H1 (cell line): Measurements from ENCODE around the gene ANKRD11. TPM values are rescaled to one million over a fixed set of nuclear protein-coding genes. Genes with fewer than 3 reads are reported as not detected.

Experiments used
- CTCF ChIA-PET: fragments of 300-600 bp; sonication (Branson Sonifier 250); formaldehyde crosslinking; loops from one replicate; lab custom pipeline; 2021; ENCODE audit not compliant: partially characterized antibody; lab: Charles Lee
- POLR2A ChIA-PET: fragments of 300-600 bp; sonication (Branson Sonifier 250); formaldehyde crosslinking; loops from one replicate; lab custom pipeline; 2021; ENCODE audit warnings: inconsistent platforms; ENCODE audit not compliant: partially characterized antibody; lab: Charles Lee
- DNase-seq, 2 experiments: peaks; one replicate each; pipeline versions ENCODE4 v3.0.0 to v3.0.0-alpha.2; 2010 to 2022; ENCODE audit warnings: low spot score in 2 of 2, low read depth in 1 of 2, mixed read lengths in 1 of 2
- FAIRE-seq: peaks from 2 replicates; lab custom pipeline; 2011; peaks lifted over from hg19 to GRCh38; lab: Jason Lieb, UNC
- H2AFZ ChIP-seq: 2 replicates; pipeline ENCODE4 v1.8.1; 2012; ENCODE audit warnings: low read length, inconsistent platforms
- H2AK5ac ChIP-seq: 2 replicates; pipeline ENCODE4 v1.6.1; 2013; ENCODE audit warnings: low read depth, low read length
- H2BK120ac ChIP-seq: replicated peaks from 2 replicates; pipeline ENCODE3; 2013; ENCODE audit warnings: low read depth, low read length, inconsistent platforms
- H2BK12ac ChIP-seq: 2 replicates; pipeline ENCODE4 v1.6.1; 2013; ENCODE audit warnings: low read depth, low read length
- H2BK15ac ChIP-seq: 2 replicates; pipeline ENCODE4 v1.6.1; 2013; ENCODE audit warnings: low read length
- H2BK20ac ChIP-seq: 2 replicates; pipeline ENCODE4 v1.6.1; 2013; ENCODE audit warnings: low read length
- H2BK5ac ChIP-seq: 2 replicates; pipeline ENCODE4 v1.6.1; 2013; ENCODE audit warnings: low read depth, low read length
- H3K14ac ChIP-seq: 2 replicates; pipeline ENCODE4 v1.6.1; 2013; ENCODE audit warnings: inconsistent platforms; ENCODE audit not compliant: insufficient read length
- H3K18ac ChIP-seq: 2 replicates; pipeline ENCODE4 v1.6.1; 2013; ENCODE audit warnings: low read length; ENCODE audit errors: extremely low read depth
- H3K23ac ChIP-seq: 2 replicates; pipeline ENCODE4 v1.6.1; 2013; ENCODE audit warnings: inconsistent platforms; ENCODE audit not compliant: insufficient read length
- H3K23me2 ChIP-seq: 2 replicates; pipeline ENCODE4 v1.6.1; 2013; ENCODE audit warnings: low read depth, low read length
- H3K27ac ChIP-seq: 2 replicates; pipeline ENCODE4 v1.6.1; 2011; ENCODE audit warnings: low read depth, low read length, inconsistent platforms
- H3K27me3 ChIP-seq, 4 experiments: replicated peaks in 1 of 4; 1 replicate in 1 of 4; 2 replicates in 3 of 4; pipeline versions ENCODE4 v1.6.1 to v1.8.1; 2011 to 2013; ENCODE audit warnings: low read length in 3 of 4, mild to moderate bottlenecking in 3 of 4, inconsistent platforms in 2 of 4, mixed read lengths in 2 of 4, moderate library complexity in 1 of 4; ENCODE audit not compliant: control insufficient read depth in 3 of 4, insufficient read depth in 3 of 4; ENCODE audit errors: extremely low read depth in 1 of 4
- H3K36me3 ChIP-seq, 4 experiments: 2 replicates each; pipeline versions ENCODE4 v1.6.1 to v1.8.1; 2011 to 2013; ENCODE audit warnings: mild to moderate bottlenecking in 4 of 4, low read length in 3 of 4, moderate library complexity in 2 of 4, control low read depth in 1 of 4, inconsistent platforms in 1 of 4; ENCODE audit not compliant: insufficient read depth in 4 of 4, control insufficient read depth in 2 of 4
- H3K4ac ChIP-seq: replicated peaks from 2 replicates; pipeline ENCODE3; 2013; ENCODE audit warnings: low read length, low read depth, mixed read lengths, inconsistent platforms; ENCODE audit not compliant: insufficient read length
- H3K4me1 ChIP-seq, 4 experiments: replicated peaks in 1 of 4; 1 replicate in 1 of 4; 2 replicates in 3 of 4; pipeline versions ENCODE4 v1.6.1 to v1.8.1; 2011 to 2013; ENCODE audit warnings: low read length in 3 of 4, inconsistent platforms in 2 of 4, mixed read lengths in 1 of 4; ENCODE audit not compliant: insufficient read depth in 4 of 4, control insufficient read depth in 3 of 4
- H3K4me2 ChIP-seq, 2 experiments: 2 replicates each; pipeline versions ENCODE4 v1.6.1 to v1.8.1; 2011 to 2013; ENCODE audit warnings: low read depth in 2 of 2, low read length in 2 of 2, control low read depth in 1 of 2, inconsistent platforms in 1 of 2, mild to moderate bottlenecking in 1 of 2; ENCODE audit not compliant: insufficient read depth in 1 of 2
- H3K4me3 ChIP-seq, 4 experiments: fragments of 200-600, 300-600 bp in 1 of 4; sonication (generic), shearing (Covaris generic), sonication (Bioruptor Twin) in 1 of 4; 2 replicates each; pipeline versions ENCODE4 v1.5.1 to v1.8.1; 2011 to 2016; ENCODE audit warnings: low read length in 4 of 4, low read depth in 3 of 4, control low read depth in 2 of 4, inconsistent platforms in 2 of 4, mild to moderate bottlenecking in 2 of 4, mixed read lengths in 1 of 4, moderate library complexity in 1 of 4; ENCODE audit not compliant: insufficient read depth in 2 of 4; ENCODE audit errors: extremely low read depth in 1 of 4
- H3K56ac ChIP-seq: replicated peaks from 2 replicates; pipeline ENCODE3; 2013; ENCODE audit warnings: low read depth, mild to moderate bottlenecking, mixed read lengths, low read length, inconsistent platforms; ENCODE audit not compliant: insufficient read length
- H3K79me1 ChIP-seq: 2 replicates; pipeline ENCODE4 v1.6.1; 2013; ENCODE audit warnings: low read depth, low read length, control low read depth
- H3K79me2 ChIP-seq, 2 experiments: 2 replicates each; pipeline versions ENCODE4 v1.6.1 to v1.8.1; 2012 to 2013; ENCODE audit warnings: low read length in 2 of 2, mild to moderate bottlenecking in 2 of 2, inconsistent platforms in 1 of 2; ENCODE audit not compliant: insufficient read depth in 2 of 2, control insufficient read depth in 1 of 2
- H3K9ac ChIP-seq, 4 experiments: replicated peaks in 1 of 4; 1 replicate in 1 of 4; 2 replicates in 3 of 4; pipeline versions ENCODE4 v1.6.1 to v1.8.1; 2011 to 2013; ENCODE audit warnings: low read depth in 3 of 4, low read length in 3 of 4, control low read depth in 2 of 4, mild to moderate bottlenecking in 2 of 4, moderate library complexity in 2 of 4, inconsistent platforms in 1 of 4; ENCODE audit errors: extremely low read depth in 1 of 4
- H3K9me3 ChIP-seq, 2 experiments: 2 replicates each; pipeline versions ENCODE4 v1.6.1 to v1.8.1; 2012 to 2013; ENCODE audit warnings: mild to moderate bottlenecking in 2 of 2, moderate library complexity in 2 of 2, control low read depth in 1 of 2, inconsistent platforms in 1 of 2, low read depth in 1 of 2, low read length in 1 of 2, mixed read lengths in 1 of 2; ENCODE audit not compliant: insufficient read depth in 2 of 2
- H4K20me1 ChIP-seq, 2 experiments: replicated peaks in 1 of 2; 2 replicates each; pipeline versions ENCODE3 to v1.8.1; 2011 to 2013; ENCODE audit warnings: inconsistent platforms in 2 of 2, low read length in 2 of 2, mild to moderate bottlenecking in 1 of 2; ENCODE audit not compliant: insufficient read depth in 2 of 2, control insufficient read depth in 1 of 2
- H4K5ac ChIP-seq: 2 replicates; pipeline ENCODE4 v1.6.1; 2013; ENCODE audit warnings: low read length, low read depth, mixed read lengths, inconsistent platforms; ENCODE audit not compliant: insufficient read length
- H4K8ac ChIP-seq: 2 replicates; pipeline ENCODE4 v1.8.0; 2013; ENCODE audit warnings: mild to moderate bottlenecking, moderate library complexity, low read length, inconsistent platforms; ENCODE audit not compliant: insufficient read depth; ENCODE audit errors: extremely low read depth
- H4K91ac ChIP-seq: replicated peaks from 2 replicates; pipeline ENCODE3; 2013; ENCODE audit warnings: low read length, mixed read lengths, inconsistent platforms; ENCODE audit not compliant: insufficient read length
- BACH1 ChIP-seq: IDR thresholded peaks from 2 replicates; pipeline ENCODE4 v1.6.1; 2012; ENCODE audit warnings: low read length, improper control_type of control experiment
- BRCA1 ChIP-seq: IDR thresholded peaks from 2 replicates; pipeline ENCODE4 v1.6.1; 2012; ENCODE audit warnings: low read depth, low read length, improper control_type of control experiment
- CBX5 ChIP-seq: fragments of 300-800, 300-1000 bp; sonication (generic); IDR thresholded peaks from 2 replicates; pipeline ENCODE4 v1.7.1; 2016; ENCODE audit warnings: antibody characterized with exemption, low read length, low read depth
- CREB1 ChIP-seq: IDR thresholded peaks from 2 replicates; pipeline ENCODE4 v1.6.1; 2012; ENCODE audit warnings: inconsistent platforms
- CTCF ChIP-seq, 3 experiments: IDR thresholded peaks; 1 replicate in 2 of 3; 2 replicates in 1 of 3; pipeline versions ENCODE4 v1.5.1 to v1.6.1; 2011; ENCODE audit warnings: low read length in 3 of 3, mild to moderate bottlenecking in 3 of 3, inconsistent platforms in 2 of 3, low read depth in 1 of 3, moderate library complexity in 1 of 3; ENCODE audit not compliant: insufficient read depth in 1 of 3; ENCODE audit errors: control extremely low read depth in 1 of 3
- EP300 ChIP-seq, 2 experiments: IDR thresholded peaks; 1 replicate in 1 of 2; 2 replicates in 1 of 2; pipeline ENCODE4 v1.6.1; 2011 to 2012; ENCODE audit warnings: low read depth in 2 of 2, low read length in 2 of 2, mild to moderate bottlenecking in 2 of 2, borderline replicate concordance in 1 of 2, inconsistent platforms in 1 of 2, moderate library complexity in 1 of 2
- GABPA ChIP-seq: IDR thresholded peaks from 2 replicates; pipeline ENCODE4 v1.6.1; 2011; ENCODE audit warnings: mild to moderate bottlenecking, low read length, moderate library complexity, borderline replicate concordance; ENCODE audit not compliant: insufficient read depth
- KDM5A ChIP-seq: fragments of 200-600 bp; IDR thresholded peaks from 2 replicates; pipeline ENCODE4 v1.7.1; 2012; ENCODE audit warnings: mild to moderate bottlenecking, low read length, inconsistent platforms, mixed read lengths
- MAX ChIP-seq: IDR thresholded peaks from 2 replicates; pipeline ENCODE4 v1.6.1; 2012; ENCODE audit warnings: inconsistent platforms
- SP4 ChIP-seq: IDR thresholded peaks from 2 replicates; pipeline ENCODE4 v1.6.1; 2012; ENCODE audit warnings: low read length, inconsistent platforms
- WGBS, 2 experiments: shearing (Covaris generic) in 1 of 2; methylation state at CpG; one replicate each; pipeline versions ENCODE4 v1.1.6 to v1.1.7; 2013 to 2015; ENCODE audit warnings: low lambda C conversion rate in 2 of 2, mixed read lengths in 2 of 2, inconsistent platforms in 1 of 2, low coverage in 1 of 2, missing lambda C conversion rate in 1 of 2; ENCODE audit not compliant: insufficient replicate concordance in 2 of 2, insufficient coverage in 1 of 2, insufficient read length in 1 of 2; ENCODE audit errors: extremely low coverage in 1 of 2, missing lambda C conversion rate in 1 of 2; 5-methylcytosine and 5-hydroxymethylcytosine counted together
- polyA plus RNA-seq, 7 experiments: library from polyadenylated mRNA; depleted of rRNA in 3 of 7; stranded (reverse) in 5 of 7; unstranded in 2 of 7; fragments of >200 nt in 5 of 7; fragments of 200-250 nt in 2 of 7; gene quantifications; 1 replicate in 5 of 7; 2 replicates in 1 of 7; 4 replicates in 1 of 7; pipeline versions ENCODE4 v1.2.1 to v1.2.3, GENCODE V29; 2011 to 2013; ENCODE audit warnings: missing spikeins in 2 of 7, mixed read lengths in 2 of 7
- total RNA-seq: library from RNA; stranded (reverse); fragmentation: NEBNext Ultra II Directional; extraction: Animal tissue kit (Norgen Biotek cat#: 25700); gene quantifications from 2 replicates; pipeline ENCODE4 v1.2.1, GENCODE V29; 2021

The ANKRD11 gene
- total and polyA plus RNA-seq, 2 of the 8 experiments (the other 6 are each of a cell fraction or from before 2014, with no cell fraction given): 46.5 to 142 TPM

GRCh38 chr16:89243664-89244063, 246.7 kb downstream of the ANKRD11 start:
- Histone ChIP-seq H4K5ac (no peak overlapping the region), H2BK15ac (0 out of 2 replicates have a peak overlapping the region, but pooled peaks have one; percentile 29), H2AK5ac (no peak overlapping the region), H3K56ac (no peak overlapping the region), H2BK120ac (no peak overlapping the region), H2BK20ac (no peak overlapping the region), H2BK5ac (no peak overlapping the region), H4K91ac (no peak overlapping the region), H3K27me3 (peaks cover 0 to 9% (median 6%) of the 10 kb centered on the region in 4 experiments; a peak in 4 of 7 replicates), H3K79me2 (no peaks in the 10 kb centered on the region), H3K79me1 (no peaks in the 10 kb centered on the region), H3K27ac (no peak overlapping the region), H3K4me3 (no peak overlapping the region), H3K18ac (no peak overlapping the region), H2BK12ac (no peak overlapping the region), H3K9me3 (peaks cover 4 to 5% of the 10 kb centered on the region in 2 experiments; a peak in 2 of 4 replicates), H3K36me3 (no peaks in the 10 kb centered on the region), H3K14ac (no peak overlapping the region), H3K4ac (no peak overlapping the region), H2AFZ (no peak overlapping the region), H3K4me1 (peaks cover 0 to 9% (median 0%) of the 10 kb centered on the region in 4 experiments; a peak in 2 of 7 replicates), H4K8ac (no peak overlapping the region), H3K23ac (no peak overlapping the region), H3K9ac (no peak overlapping the region), H3K23me2 (peaks cover 8% of the 10 kb centered on the region), H4K20me1 (peaks cover 0 to 5% of the 10 kb centered on the region in 2 experiments), H3K4me2 (no peak overlapping the region)
- CTCF ChIA-PET: interaction anchor here (1.3 to 1.5 kb wide), 2 partner anchors 11 to 45 kb away, joined by 4 to 5 read pairs; no protein-coding TSS in a partner anchor
- POLR2A ChIA-PET: interaction anchor here (0.7 kb wide), 1 partner anchor 66 kb away, joined by 3 read pairs; no protein-coding TSS in a partner anchor
- WGBS, 2 experiments: 88% methylated on average over 5 of the region's 5 CpGs; no CpG with 5 or more reads in 1 of the 2 experiments
- FAIRE-seq (no peak), DNase-seq (no peak)
- TF ChIP-seq CBX5 (no peak), SP4 (no peak), BACH1 (no peak), CTCF (IDR thresholded peaks at IDR 0.05; ENCODE audit: control extremely low read depth in 1 of 3, insufficient read depth in 1 of 3, low read depth in 1 of 3, low read length in 3 of 3) (no peak), KDM5A (no peak), CREB1 (no peak), MAX (no peak), EP300 (IDR thresholded peaks at IDR 0.05; ENCODE audit: borderline replicate concordance in 1 of 2, low read depth in 2 of 2, low read length in 2 of 2) (no peak), BRCA1 (no peak), GABPA (no peak)
